SH-SY5Y (cell line): ENCODE data around the gene OAS3.

Experiments
- GATA2 ChIP-seq: IDR thresholded peaks from 2 replicates; pipeline ENCODE4 v1.6.1; 2011; ENCODE audit warnings: mild to moderate bottlenecking, low read depth, low read length
- GATA3 ChIP-seq: IDR thresholded peaks from 2 replicates; pipeline ENCODE4 v1.6.1; 2011; ENCODE audit warnings: low read depth, mild to moderate bottlenecking, low read length, moderate library complexity

DNA sequence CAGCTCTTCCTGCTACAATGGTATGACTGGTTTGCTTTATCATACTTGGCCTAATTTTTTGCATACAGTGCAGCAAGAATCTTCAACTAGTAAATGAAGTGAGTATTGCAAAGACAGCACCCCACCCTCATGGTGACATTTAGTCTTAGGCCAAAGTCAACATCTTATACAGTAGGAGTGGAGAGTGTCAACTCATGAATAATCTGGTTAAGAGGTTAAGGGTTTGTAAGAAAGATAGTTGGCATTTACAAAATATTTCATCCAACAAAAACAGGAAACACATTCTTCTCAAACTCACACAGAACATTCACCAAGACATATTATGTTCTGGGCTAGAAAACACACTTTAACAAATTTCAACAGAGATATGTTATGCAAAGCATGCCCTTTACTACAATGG lies 33.7 kb upstream of the OAS3 start:
- no peak for TF ChIP-seq GATA3
- no peak for TF ChIP-seq GATA2
